ENCODE data around the gene CFAP100. TPM values are rescaled to one million over a fixed set of nuclear protein-coding genes. Genes with fewer than 3 reads are reported as not detected.

Gene CFAP100
- total and polyA plus RNA-seq, 9 of the 15 experiments (the other 6 are each of a cell fraction or from before 2014, with no cell fraction given), result not detected

GRCh38 chr3:126349611-126350501 is 44.9 kb upstream of the CFAP100 start:
- ChIA-PET CTCF (ENCODE audit: low intra/inter-chr PET ratio) (no interaction called here), POLR2A (no interaction called here)
- Histone ChIP-seq H3K27me3 (ENCODE audit: control insufficient read depth in 2 of 2, insufficient read depth in 2 of 2, low read length in 2 of 2) (no peaks in the 10 kb centered on the region), H3K27ac (ENCODE audit: extremely low read depth, low read depth, low read length) (no peak overlapping the region), H3K4me3 (no peak overlapping the region), H3K9me1 (ENCODE audit: control insufficient read depth, insufficient read depth, low read length) (no peaks in the 10 kb centered on the region), H3K79me2 (ENCODE audit: control insufficient read depth, insufficient read depth, low read length) (no peaks in the 10 kb centered on the region), H4K20me1 (replicated peaks; ENCODE audit: control insufficient read depth, insufficient read depth, low read length) (no peaks in the 10 kb centered on the region), H3K9ac (ENCODE audit: insufficient read depth in 1 of 2, low read depth in 2 of 2, low read length in 2 of 2) (no peak overlapping the region), H3K4me1 (replicated peaks in 1 of 2; ENCODE audit: control insufficient read depth in 2 of 2, insufficient read depth in 2 of 2, low read length in 2 of 2) (peaks cover 0 to 3% of the 10 kb centered on the region in 2 experiments; a peak in 2 of 5 replicates), H3K9me3 (replicated peaks; ENCODE audit: control insufficient read depth, insufficient read depth, low read depth, low read length) (no peaks in the 10 kb centered on the region), H2AFZ (ENCODE audit: low read depth, low read length) (no peak overlapping the region), H3K4me2 (ENCODE audit: insufficient read depth, low read length) (no peak overlapping the region), H3K36me3 (ENCODE audit: control insufficient read depth, insufficient read depth, low read length) (no peaks in the 10 kb centered on the region)
- no TSS peak for BruUV-seq (replicated peaks)
- DNase-seq (ENCODE audit: extremely low read depth in 1 of 4, low spot score in 3 of 4) (no peak), ATAC-seq (no peak; the same call in 2 of the 3 replicates), FAIRE-seq (no peak)
- intact Hi-C loops (cut with micrococcal nuclease), result no loop called here
- no peak for TF ChIP-seq FOXK2 (conservative IDR thresholded peaks at IDR 0.05 in 1 of 2, IDR thresholded peaks at IDR 0.05 in 1 of 2; ENCODE audit: low read depth in 2 of 2)
- TF ChIP-seq, protein P1, sequence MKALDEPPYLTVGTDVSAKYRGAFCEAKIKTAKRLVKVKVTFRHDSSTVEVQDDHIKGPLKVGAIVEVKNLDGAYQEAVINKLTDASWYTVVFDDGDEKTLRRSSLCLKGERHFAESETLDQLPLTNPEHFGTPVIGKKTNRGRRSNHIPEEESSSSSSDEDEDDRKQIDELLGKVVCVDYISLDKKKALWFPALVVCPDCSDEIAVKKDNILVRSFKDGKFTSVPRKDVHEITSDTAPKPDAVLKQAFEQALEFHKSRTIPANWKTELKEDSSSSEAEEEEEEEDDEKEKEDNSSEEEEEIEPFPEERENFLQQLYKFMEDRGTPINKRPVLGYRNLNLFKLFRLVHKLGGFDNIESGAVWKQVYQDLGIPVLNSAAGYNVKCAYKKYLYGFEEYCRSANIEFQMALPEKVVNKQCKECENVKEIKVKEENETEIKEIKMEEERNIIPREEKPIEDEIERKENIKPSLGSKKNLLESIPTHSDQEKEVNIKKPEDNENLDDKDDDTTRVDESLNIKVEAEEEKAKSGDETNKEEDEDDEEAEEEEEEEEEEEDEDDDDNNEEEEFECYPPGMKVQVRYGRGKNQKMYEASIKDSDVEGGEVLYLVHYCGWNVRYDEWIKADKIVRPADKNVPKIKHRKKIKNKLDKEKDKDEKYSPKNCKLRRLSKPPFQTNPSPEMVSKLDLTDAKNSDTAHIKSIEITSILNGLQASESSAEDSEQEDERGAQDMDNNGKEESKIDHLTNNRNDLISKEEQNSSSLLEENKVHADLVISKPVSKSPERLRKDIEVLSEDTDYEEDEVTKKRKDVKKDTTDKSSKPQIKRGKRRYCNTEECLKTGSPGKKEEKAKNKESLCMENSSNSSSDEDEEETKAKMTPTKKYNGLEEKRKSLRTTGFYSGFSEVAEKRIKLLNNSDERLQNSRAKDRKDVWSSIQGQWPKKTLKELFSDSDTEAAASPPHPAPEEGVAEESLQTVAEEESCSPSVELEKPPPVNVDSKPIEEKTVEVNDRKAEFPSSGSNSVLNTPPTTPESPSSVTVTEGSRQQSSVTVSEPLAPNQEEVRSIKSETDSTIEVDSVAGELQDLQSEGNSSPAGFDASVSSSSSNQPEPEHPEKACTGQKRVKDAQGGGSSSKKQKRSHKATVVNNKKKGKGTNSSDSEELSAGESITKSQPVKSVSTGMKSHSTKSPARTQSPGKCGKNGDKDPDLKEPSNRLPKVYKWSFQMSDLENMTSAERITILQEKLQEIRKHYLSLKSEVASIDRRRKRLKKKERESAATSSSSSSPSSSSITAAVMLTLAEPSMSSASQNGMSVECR (CRISPR knock-in tag; IDR thresholded peaks at IDR 0.05), result no peak
- TF ChIP-seq ZNF592 (IDR thresholded peaks at IDR 0.05), result no peak
- TF ChIP-seq SRSF9 (IDR thresholded peaks at IDR 0.05; ENCODE audit: borderline replicate concordance, low read depth, low read length), result no peak
- TF ChIP-seq ZNF699 (CRISPR knock-in tag; IDR thresholded peaks at IDR 0.05; ENCODE audit: insufficient replicate concordance), result no peak
- whole genome bisulfite sequencing (ENCODE audit: insufficient coverage, low coverage, missing lambda C conversion rate), result 41% methylated on average over 10 of the region's 15 CpGs
- in situ Hi-C loops (cut with MboI), result no loop called here

Measured in K562 (cell line).